ENCODE results near the gene LSAMP.

GRCh38 chr3:115930168-115930567, 515.1 kb downstream of the LSAMP start:
- TF ChIP-seq EZH2phosphoT487 (IDR thresholded peaks at IDR 0.05; ENCODE audit: unreplicated experiment): no peak
- no peak for TF ChIP-seq ZNF114 (CRISPR knock-in tag; IDR thresholded peaks at IDR 0.05)
- TF ChIP-seq CTCF (conservative IDR thresholded peaks at IDR 0.05; ENCODE audit: low read depth in 2 of 2): no peak
- TF ChIP-seq EZH2 (IDR thresholded peaks at IDR 0.05; ENCODE audit: low read depth, unreplicated experiment): no peak
- TF ChIP-seq STAT1 (IDR thresholded peaks at IDR 0.05; ENCODE audit: unreplicated experiment): no peak
- TF ChIP-seq REST (IDR thresholded peaks at IDR 0.05; ENCODE audit: unreplicated experiment): no peak
- no peak for TF ChIP-seq POLR2AphosphoS5 (IDR thresholded peaks at IDR 0.05; ENCODE audit: low read depth)
- no peak for TF ChIP-seq NANOG (IDR thresholded peaks at IDR 0.05; ENCODE audit: borderline replicate concordance)
- no peak for TF ChIP-seq JUNB (IDR thresholded peaks at IDR 0.05; ENCODE audit: unreplicated experiment)
